NOMO-1 treated with dmso at 0.1 percent for 144 hours (cell line): ENCODE measurements around the gene ELMOD2.
"Not testable (repeated sequence)": the region's sequence is repeated elsewhere in the genome, so short reads cannot be mapped to it uniquely, and the experiment has no call there.

Source experiments
- DNase-seq: peaks from one replicate; lab custom pipeline; 2025; ENCODE audit not compliant: unreplicated experiment; lab: John Stamatoyannopoulos, UW

Gene ELMOD2, protein sequence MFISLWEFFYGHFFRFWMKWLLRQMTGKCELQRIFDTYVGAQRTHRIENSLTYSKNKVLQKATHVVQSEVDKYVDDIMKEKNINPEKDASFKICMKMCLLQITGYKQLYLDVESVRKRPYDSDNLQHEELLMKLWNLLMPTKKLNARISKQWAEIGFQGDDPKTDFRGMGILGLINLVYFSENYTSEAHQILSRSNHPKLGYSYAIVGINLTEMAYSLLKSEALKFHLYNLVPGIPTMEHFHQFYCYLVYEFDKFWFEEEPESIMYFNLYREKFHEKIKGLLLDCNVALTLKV

DNA sequence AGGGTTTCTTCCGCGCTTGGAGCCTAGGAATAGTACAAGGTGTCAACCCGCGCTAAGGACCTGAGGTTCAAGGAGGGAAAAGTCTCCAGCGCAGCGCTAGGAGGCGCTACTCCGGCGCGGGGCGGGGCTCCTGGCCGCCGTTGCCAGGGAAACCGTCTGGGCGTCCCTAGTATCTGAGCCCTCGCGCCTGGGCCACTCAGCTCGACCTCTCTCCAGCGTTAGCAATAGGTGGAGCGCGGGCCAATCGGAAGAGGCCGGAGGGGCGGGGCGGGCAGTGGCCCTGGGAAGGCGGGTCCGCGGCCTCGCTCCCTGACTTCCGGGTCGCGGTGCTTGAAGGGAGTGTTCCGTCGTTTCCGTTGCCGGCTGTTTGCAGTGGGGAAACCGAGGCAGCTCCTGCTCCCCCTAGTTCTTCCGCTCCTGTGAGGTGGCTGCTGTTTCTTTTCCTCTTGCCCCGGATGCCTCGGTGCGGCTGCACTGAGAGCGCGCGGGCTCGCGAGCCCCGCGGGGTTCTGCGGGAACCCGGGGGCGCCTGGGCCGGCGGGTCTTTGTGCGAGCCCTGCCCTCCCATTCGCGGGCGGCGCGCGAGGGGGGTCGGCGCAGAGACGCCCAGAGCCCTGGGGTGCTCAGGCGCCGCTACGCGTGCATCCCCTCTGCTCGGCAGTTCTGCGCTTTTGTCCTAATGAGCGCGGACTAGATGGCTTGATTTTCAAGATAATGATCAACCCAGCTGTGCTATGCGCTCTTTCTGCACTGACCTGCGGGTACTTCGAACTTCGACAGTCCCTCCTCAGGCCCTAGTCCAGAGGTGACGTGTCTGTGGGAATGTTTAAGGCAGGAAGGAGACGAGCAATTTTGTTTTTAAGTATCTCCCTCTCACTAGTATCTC is at the start of gene ELMOD2:
ELMOD2 (plus strand) TSS at position 312 of the 886 bp plus-strand sequence. CDS start 1,261 bp downstream, outside the sequence.
- DNase-seq = peak; percentile 97

DNA sequence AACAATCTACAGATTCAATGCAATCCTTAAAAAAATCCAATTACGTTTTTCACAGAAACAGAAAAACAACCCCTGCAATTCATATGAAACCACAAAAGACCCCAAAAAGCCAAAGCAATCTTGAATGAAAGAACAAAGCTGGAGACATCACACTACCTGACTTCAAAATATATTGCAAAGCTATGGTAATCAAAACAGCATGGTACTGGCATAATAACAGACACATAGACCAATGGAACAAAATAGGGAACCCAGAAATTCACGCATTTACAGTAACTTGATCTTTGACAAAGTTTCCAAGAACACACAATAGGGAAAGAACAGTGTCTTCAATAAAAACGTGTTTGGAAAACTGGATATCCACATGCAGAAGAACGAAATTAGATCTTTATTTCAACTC is 40.5 kb upstream of the ELMOD2 start:
- no peak for DNase-seq

DNA sequence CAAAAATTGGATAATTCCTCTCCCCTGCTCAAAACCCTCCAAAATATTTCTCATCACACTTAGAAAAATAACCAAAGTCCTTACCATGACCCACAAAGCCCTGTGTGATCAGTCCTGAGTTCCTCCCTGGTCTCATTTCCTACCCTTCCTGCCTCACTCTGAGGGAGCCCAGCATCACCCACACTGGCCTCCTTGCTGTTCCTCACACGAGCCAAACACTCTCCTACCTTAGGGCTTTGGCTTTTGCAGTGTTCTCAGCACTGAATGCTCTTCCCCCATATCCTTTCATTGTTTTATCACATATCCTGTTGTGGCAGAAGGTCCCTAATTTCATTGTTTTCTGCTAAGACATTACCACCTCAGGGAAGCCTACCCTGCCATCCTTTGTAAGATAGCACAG is 38.0 kb upstream of the ELMOD2 start:
- no peak for DNase-seq

- DNase-seq = no peak
Measured at GRCh38 chr4:140497405-140497746, 26.6 kb upstream of the ELMOD2 start.

DNA sequence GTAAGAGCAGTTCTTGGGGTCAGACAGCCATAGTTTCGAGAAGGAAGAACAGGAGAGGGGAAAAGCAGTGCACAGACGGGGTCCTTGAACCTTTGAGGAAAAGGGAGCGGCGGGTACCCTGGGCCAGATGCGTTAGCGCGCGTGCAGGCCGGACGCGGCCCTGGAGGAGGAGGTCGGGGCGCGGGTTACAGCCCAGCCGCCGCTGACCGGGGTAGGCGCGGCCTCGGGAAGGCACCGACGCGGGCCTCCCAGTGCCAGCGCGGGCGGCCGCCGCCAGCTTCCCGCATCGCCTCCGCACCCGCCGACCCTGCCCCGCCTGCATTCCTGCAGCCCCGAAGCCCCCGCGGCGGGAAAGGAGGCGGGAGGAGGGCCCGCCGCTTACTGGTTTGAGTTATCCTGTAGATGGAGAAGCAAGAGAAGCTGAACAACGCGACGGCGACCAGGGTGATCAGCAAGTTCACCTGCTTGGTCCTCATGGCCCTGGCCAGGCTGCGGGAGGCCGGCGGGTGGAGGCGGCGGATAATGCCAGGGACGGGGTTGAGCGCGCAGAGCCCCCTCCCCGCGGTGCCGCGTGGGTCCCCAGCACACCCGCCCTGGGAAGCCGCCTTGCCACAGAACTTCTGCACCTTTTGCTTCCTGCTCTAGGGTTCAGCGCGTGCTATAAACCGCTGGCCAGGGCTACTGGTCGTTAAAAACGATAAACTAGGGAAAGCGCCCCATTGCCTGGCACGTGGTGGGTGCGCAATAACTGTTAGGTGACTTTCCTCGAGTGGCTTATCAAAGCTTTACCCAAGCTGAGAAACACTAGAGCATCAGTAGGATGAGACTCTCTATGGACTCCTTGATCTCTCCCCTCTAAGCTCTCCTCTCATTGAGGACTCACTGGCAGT is 26.0 kb upstream of the ELMOD2 start, which contains the start of gene MGAT4D:
MGAT4D (minus strand) TSS at position 547 of the 890 bp plus-strand sequence; CDS start at position 476, 71 bp downstream.
- DNase-seq = no peak

DNA sequence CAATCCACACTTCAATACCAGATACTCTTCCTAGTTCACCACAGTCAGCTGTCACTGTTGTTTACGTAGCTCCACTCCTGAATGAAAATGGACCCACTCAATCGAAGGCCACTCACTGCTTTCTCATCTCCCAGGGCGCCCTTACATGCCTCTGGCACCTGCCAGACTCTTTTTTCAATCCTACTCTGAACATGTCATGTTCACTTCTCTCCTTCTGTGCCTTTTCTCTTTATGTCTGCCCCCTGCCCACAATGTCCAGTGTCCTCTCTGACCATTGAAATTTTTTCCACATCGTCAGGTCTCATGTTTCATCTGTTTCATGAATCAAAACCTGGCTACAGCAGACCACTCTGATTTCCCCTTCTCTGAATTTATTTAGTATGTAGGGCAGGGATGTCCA is 24.6 kb upstream of the ELMOD2 start:
- no peak for DNase-seq

DNA sequence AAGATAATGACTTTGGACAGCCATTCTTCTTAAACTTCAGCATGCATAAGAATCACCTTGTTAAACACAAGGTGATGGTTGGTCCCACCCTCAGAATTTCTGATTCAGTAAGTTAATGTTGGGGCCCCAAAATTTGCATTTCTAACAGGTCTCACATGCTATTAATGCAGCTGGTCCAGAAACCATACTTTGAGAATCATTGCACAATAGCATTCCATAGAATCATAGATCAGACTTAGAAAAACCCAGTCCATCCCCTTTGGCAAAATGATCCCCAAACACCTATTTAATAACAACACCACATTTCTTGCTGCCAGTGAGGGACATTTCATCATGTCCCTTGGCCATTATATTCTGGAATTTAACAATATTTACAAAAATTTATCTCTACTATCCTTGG is 19.7 kb upstream of the ELMOD2 start:
- no peak for DNase-seq

DNA sequence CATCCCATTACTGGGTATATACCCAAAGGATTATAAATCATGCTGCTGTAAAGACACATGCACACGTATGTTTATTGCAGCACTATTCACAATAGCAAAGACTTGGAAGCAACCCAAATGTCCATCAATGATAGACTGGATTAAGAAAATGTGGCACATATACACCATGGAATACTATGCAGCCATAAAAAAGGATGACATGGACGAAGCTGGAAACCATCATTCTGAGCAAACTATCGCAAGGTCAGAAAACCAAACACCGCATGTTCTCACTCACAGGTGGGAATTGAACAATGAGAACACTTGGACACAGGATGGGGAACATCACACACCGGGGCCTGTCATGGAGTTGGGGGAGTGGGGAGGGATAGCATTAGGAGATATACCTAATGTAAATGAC is 10.2 kb upstream of the ELMOD2 start:
- not testable (repeated sequence) for DNase-seq

DNA sequence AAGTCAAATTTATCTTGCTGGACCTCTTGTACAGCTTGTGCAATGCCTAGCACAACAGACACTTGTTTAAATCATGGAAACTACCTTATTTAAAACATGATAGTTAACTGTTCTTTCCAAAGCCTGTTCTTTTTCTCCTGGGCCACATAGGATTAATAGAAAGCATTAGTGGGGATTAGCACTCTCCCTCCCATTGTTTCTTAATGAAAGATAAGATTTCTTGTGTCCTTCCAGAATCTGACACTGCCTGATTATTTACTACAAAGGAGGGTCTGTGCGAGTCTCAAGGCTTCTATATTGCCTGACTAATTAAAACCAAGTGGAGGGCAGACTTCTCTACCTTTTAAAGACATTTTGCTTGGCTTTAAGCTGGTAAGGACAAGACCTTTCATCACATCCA is 8.5 kb upstream of the ELMOD2 start:
- no peak for DNase-seq

DNA sequence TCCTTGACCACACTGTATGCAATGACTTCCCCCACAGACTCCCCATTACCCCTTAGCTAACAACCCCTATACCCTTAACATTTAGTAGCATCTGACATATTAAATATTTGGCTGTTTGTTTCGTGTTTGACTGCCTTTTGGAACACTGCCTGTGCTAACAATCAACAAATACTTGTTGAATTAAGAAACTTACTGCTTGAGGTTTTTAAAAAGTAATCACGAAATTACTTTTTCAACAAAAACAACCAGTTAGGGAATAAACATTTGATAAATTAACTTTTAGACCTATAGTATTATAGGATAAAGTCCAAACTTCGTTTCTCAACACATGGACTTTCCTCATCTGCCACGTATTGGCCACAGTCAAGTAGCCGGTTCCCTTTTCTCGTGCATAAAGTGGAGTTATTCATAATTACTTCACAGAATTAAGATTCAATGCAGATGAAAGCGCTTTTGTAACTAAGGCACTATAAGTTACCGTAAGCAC is 555 bp upstream of the ELMOD2 start:
- no peak for DNase-seq

GRCh38 chr4:140529434-140529833 is 5.5 kb downstream of the ELMOD2 start:
- no peak for DNase-seq

DNA sequence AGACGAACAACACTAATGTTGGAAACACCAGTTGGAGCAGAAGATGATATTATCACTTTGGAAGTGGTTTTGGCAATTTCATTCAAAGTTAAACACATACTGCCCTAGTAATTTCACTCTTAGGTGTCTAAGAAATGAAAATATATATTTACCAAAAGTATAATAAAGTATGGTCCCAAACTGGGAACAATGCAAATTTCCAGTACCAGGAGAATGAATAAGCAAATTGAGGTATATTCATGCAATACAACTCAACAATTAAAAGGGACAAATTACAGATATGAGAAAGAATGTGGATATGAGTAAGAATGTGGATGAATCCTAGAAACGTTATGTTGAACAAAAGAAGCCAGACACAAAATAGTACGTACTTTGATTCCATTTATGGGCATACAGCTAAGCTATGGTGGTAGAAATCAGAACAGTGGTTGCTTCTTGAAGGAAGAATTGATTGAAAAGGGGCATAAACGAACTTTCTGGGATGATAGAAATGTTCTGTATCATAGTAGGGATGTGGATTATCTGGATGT is 10.0 kb downstream of the ELMOD2 start:
- no peak for DNase-seq

DNA sequence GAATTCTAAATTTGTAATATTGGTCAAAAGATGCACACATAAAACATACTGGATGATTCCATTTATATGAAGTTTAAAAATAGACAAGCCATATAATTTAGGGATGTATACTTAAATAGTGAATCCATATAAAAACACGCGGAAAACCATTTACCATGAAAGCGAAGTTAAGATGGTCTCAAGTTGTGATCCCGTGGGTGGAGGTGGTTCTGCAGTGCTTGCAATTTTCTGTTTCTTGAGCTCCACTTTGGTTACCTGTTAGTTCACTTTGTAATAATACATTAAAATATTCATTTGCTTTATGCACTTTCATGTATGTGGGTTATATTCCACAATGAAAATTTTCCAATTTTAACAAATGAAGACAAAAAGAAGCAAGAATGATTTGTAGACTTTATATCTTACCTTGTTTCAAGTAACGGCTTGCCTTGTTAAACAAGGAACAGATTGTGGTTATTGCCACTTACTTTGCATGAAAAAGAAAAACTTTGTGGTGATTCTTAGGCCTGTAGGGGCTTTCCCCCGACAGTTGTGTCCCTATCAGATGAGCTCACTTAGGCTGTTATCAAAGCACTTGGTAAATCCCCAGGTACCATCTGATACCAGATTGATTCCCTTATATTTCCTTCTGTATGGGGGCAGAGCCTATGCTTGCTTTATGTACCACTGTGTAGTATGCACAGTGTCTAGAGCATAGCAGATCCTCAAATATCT is 32.6 kb downstream of the ELMOD2 start:
- no peak for DNase-seq

GRCh38 chr4:140557831-140558435 is 34.0 kb downstream of the ELMOD2 start:
- DNase-seq = no peak

DNA sequence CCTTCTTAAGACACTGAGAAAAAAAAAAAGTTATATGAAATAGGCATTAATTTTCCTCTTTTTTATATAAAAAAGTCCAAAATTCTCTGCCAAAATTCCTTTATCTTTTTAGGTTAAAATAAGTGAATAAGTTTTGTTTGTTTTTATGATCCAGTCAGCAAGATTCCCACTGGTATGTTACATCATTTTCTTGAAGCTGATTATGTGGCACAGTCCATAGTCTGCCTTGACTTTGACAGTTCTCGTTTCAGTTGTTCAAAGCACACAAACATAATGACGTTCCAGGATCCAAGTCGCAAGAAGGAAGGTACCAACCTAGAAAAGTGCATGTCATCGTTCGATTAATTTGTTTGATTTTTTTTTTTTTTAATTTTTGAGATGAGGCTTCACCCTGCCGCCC is 35.7 kb downstream of the ELMOD2 start:
- DNase-seq = no peak

DNA sequence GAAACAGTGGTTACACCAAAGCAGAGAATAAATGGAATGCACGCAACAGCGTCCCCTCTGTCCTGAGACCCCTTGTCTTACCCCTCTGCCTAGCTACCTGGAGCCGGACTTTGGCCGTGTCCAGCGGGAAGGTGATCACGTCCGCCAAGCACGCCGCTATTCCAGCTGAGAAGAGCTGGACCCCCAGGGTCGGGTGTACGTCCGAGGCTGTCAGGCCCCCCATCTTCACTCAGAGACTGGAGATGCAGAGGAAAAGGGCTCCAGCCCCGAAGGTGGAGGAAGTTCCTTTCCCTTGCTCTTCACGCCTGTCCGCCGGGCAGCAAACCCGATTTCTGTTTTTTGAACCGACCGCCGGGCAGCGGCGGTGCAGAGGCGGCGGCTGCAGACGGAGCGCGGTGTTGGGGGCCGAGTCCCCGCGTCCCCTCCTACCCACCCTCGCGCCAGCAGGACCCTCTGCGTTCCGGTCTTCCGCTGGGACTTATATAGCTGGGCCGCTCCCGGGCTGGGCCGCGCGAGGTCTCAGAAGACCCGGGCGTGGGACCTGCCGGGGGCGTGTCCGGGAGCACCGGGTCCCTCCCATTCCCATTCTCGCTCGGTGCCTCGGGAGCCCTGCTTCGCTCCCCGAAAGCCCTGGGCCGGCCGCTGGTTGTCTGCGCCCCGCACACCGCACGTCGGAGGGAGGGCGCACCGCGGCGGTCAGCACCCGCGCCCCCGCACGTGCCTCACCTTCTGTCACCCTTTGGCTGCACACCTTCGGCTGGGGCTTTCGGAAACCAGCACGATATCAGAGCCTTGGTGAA is 44.7 kb downstream of the ELMOD2 start, which contains the start of gene UCP1:
UCP1 (minus strand) TSS at position 455 of the 800 bp plus-strand sequence; CDS start at position 223, 232 bp downstream.
- DNase-seq = no peak

DNA sequence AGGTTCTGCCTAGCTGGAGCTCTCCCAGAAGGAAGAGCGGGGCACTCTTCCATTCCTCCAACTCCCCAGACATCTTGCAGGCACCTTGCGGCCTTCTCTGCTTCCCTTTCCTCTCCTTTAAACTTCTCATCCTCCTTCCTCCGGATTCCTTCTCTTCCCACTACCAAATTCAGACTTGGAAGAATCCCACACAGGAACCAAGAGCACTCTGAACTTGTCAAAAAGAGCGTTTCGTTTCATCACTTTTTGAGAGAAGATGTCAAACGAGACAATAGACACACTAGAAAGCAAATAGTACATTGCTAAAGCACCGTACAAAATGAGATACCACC is 45.3 kb downstream of the ELMOD2 start:
- DNase-seq = no peak

DNA sequence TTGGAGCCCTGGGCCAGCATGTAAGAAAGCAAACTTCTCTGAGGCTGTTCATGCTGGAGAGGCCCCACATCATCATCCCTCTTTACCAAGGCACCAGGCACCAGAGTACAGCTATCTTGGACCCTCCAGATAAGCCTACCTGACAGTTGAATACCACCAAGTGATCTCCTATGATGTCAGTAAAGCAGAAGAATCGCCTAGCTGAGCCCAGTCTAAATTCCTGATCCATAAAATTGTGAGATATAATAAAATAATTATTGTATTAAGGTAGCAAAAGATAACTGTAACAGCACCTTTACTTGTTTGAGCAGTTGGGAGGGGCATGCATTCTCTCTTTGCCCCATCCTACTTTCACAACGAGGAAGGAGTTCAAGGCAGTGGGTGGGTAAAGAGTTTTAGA is 47.7 kb downstream of the ELMOD2 start:
- no peak for DNase-seq

- DNase-seq = no peak
Measured at GRCh38 chr4:140575489-140575888, 51.5 kb downstream of the ELMOD2 start.
